ENCODE measurements around the gene KIF26B. TPM values are rescaled to one million over a fixed set of nuclear protein-coding genes. Genes with fewer than 3 reads are reported as not detected.

KIF26B gene
- total RNA-seq, 1 experiment from 2014 or later = 0.04 TPM

- Histone ChIP-seq H3K9me3 (ENCODE audit: low read length) (no peaks in the 10 kb centered on the region), H3K27ac (ENCODE audit: low read length) (no peak overlapping the region), H2AFZ (ENCODE audit: low read length) (no peak overlapping the region), H3K4me2 (ENCODE audit: low read length) (no peak overlapping the region), H3F3A (ENCODE audit: low read length, unreplicated experiment) (no peaks in the 10 kb centered on the region), H3K27me3 (ENCODE audit: low read length) (no peaks in the 10 kb centered on the region), H3K36me3 (ENCODE audit: low read depth, low read length) (no peaks in the 10 kb centered on the region), H3K79me2 (ENCODE audit: low read length) (no peaks in the 10 kb centered on the region), H3K9me2 (replicated peaks; ENCODE audit: low read length) (no peaks in the 10 kb centered on the region), H4K20me1 (ENCODE audit: low read length) (no peaks in the 10 kb centered on the region), H3K4me3 (ENCODE audit: low read length) (no peak overlapping the region), H3K9ac (ENCODE audit: low read length) (no peak overlapping the region), H3K4me1 (ENCODE audit: insufficient read depth, low read length) (no peaks in the 10 kb centered on the region)
- POLR2A ChIA-PET (ENCODE audit: unreplicated experiment) = no interaction called here
- CTCF ChIA-PET = no interaction called here
- BruUV-seq (replicated peaks) = no TSS peak
- no peak for DNase-seq
- TF ChIP-seq CTCF (conservative IDR thresholded peaks at IDR 0.05; ENCODE audit: low read depth, low read length) = no peak
- no peak for TF ChIP-seq EZH2 (IDR thresholded peaks at IDR 0.05; ENCODE audit: low read length, unreplicated experiment)
- TF ChIP-seq EZH2phosphoT487 (IDR thresholded peaks at IDR 0.05; ENCODE audit: borderline replicate concordance, low read length) = no peak
- ATAC-seq = no peak
- intact Hi-C loops (cut with micrococcal nuclease) = no loop called here
Observed at GRCh38 chr1:245683676-245684075, 528.9 kb downstream of the KIF26B start.

- Histone ChIP-seq H3F3A (ENCODE audit: low read length, unreplicated experiment) (no peaks in the 10 kb centered on the region), H3K4me2 (ENCODE audit: low read length) (no peak overlapping the region), H3K9ac (ENCODE audit: low read length) (no peak overlapping the region), H3K27me3 (ENCODE audit: low read length) (no peaks in the 10 kb centered on the region), H3K4me3 (ENCODE audit: low read length) (no peak overlapping the region), H2AFZ (ENCODE audit: low read length) (no peak overlapping the region), H3K36me3 (ENCODE audit: low read depth, low read length) (no peaks in the 10 kb centered on the region), H3K9me2 (replicated peaks; ENCODE audit: low read length) (no peaks in the 10 kb centered on the region), H3K9me3 (ENCODE audit: low read length) (no peaks in the 10 kb centered on the region), H3K4me1 (ENCODE audit: insufficient read depth, low read length) (no peaks in the 10 kb centered on the region), H4K20me1 (ENCODE audit: low read length) (no peaks in the 10 kb centered on the region), H3K27ac (ENCODE audit: low read length) (no peak overlapping the region), H3K79me2 (ENCODE audit: low read length) (no peaks in the 10 kb centered on the region)
- intact Hi-C loops (cut with micrococcal nuclease) = no loop called here
- BruUV-seq (replicated peaks) = no TSS peak
- ChIA-PET POLR2A (ENCODE audit: unreplicated experiment) (no interaction called here), CTCF (no interaction called here)
- ATAC-seq (no peak), DNase-seq (no peak)
- TF ChIP-seq EZH2phosphoT487 (IDR thresholded peaks at IDR 0.05; ENCODE audit: borderline replicate concordance, low read length) = no peak
- no peak for TF ChIP-seq EZH2 (IDR thresholded peaks at IDR 0.05; ENCODE audit: low read length, unreplicated experiment)
- no peak for TF ChIP-seq CTCF (conservative IDR thresholded peaks at IDR 0.05; ENCODE audit: low read depth, low read length)
Observed at GRCh38 chr1:245684166-245684565, 529.4 kb downstream of the KIF26B start.

- Histone ChIP-seq H3K4me2 (ENCODE audit: low read length) (no peak overlapping the region), H3K4me1 (ENCODE audit: insufficient read depth, low read length) (no peaks in the 10 kb centered on the region), H3F3A (ENCODE audit: low read length, unreplicated experiment) (no peaks in the 10 kb centered on the region), H3K9ac (ENCODE audit: low read length) (no peak overlapping the region), H3K79me2 (ENCODE audit: low read length) (no peaks in the 10 kb centered on the region), H3K27me3 (ENCODE audit: low read length) (no peaks in the 10 kb centered on the region), H3K9me3 (ENCODE audit: low read length) (no peaks in the 10 kb centered on the region), H3K4me3 (ENCODE audit: low read length) (no peak overlapping the region), H3K36me3 (ENCODE audit: low read depth, low read length) (no peaks in the 10 kb centered on the region), H3K27ac (ENCODE audit: low read length) (no peak overlapping the region), H3K9me2 (replicated peaks; ENCODE audit: low read length) (no peaks in the 10 kb centered on the region), H2AFZ (ENCODE audit: low read length) (no peak overlapping the region), H4K20me1 (ENCODE audit: low read length) (no peaks in the 10 kb centered on the region)
- no peak for ATAC-seq
- no TSS peak for BruUV-seq (replicated peaks)
- DNase-seq = no peak
- intact Hi-C loops (cut with micrococcal nuclease) = no loop called here
- ChIA-PET CTCF (no interaction called here), POLR2A (ENCODE audit: unreplicated experiment) (no interaction called here)
- TF ChIP-seq EZH2 (IDR thresholded peaks at IDR 0.05; ENCODE audit: low read length, unreplicated experiment) = no peak
- TF ChIP-seq EZH2phosphoT487 (IDR thresholded peaks at IDR 0.05; ENCODE audit: borderline replicate concordance, low read length) = no peak
- no peak for TF ChIP-seq CTCF (conservative IDR thresholded peaks at IDR 0.05; ENCODE audit: low read depth, low read length)
Observed at GRCh38 chr1:245684571-245684970, 529.8 kb downstream of the KIF26B start.
